Osteoblast (primary cell): ENCODE measurements around the gene TXLNA. TPM values are rescaled to one million over a fixed set of nuclear protein-coding genes. Genes with fewer than 3 reads are reported as not detected.
A peak's percentile ranks its signal among the peaks of the same experiment; 100 is the strongest.

Experiments
- DNase-seq: peaks from one replicate; pipeline ENCODE4 v3.0.0; 2011; ENCODE audit warnings: low spot score, mixed read lengths; ENCODE audit not compliant: insufficient read length; ENCODE audit errors: missing footprints
- H2AFZ ChIP-seq: 2 replicates; pipeline ENCODE4 v1.6.0; 2011; ENCODE audit warnings: mild to moderate bottlenecking, low read length
- H3K27ac ChIP-seq: 2 replicates; pipeline ENCODE4 v1.5.1; 2011; ENCODE audit warnings: mild to moderate bottlenecking, low read depth, low read length, moderate library complexity
- H3K27me3 ChIP-seq: 2 replicates; pipeline ENCODE4 v1.6.0; 2012; ENCODE audit warnings: mild to moderate bottlenecking, control low read depth, inconsistent platforms, low read length, moderate library complexity; ENCODE audit not compliant: insufficient read depth
- H3K36me3 ChIP-seq: 2 replicates; pipeline ENCODE4 v1.5.1; 2011; ENCODE audit warnings: mild to moderate bottlenecking, low read length, control low read depth, moderate library complexity; ENCODE audit not compliant: insufficient read depth
- H3K4me1 ChIP-seq: 2 replicates; pipeline ENCODE4 v1.5.1; 2011; ENCODE audit warnings: mild to moderate bottlenecking, low read length, control low read depth, moderate library complexity; ENCODE audit not compliant: insufficient read depth
- H3K4me2 ChIP-seq: 2 replicates; pipeline ENCODE4 v1.6.0; 2011; ENCODE audit warnings: mild to moderate bottlenecking, low read length; ENCODE audit not compliant: insufficient read depth
- H3K4me3 ChIP-seq: fragments of 200-600 bp; sonication (generic); 3 replicates; pipeline ENCODE4 v1.5.1; 2012; ENCODE audit warnings: mild to moderate bottlenecking, low read length, inconsistent platforms; ENCODE audit not compliant: insufficient read depth
- H3K79me2 ChIP-seq: 2 replicates; pipeline ENCODE4 v1.6.0; 2012; ENCODE audit warnings: mild to moderate bottlenecking, low read length, control low read depth, inconsistent platforms; ENCODE audit not compliant: insufficient read depth
- H3K9me3 ChIP-seq: 2 replicates; pipeline ENCODE4 v1.5.1; 2011; ENCODE audit warnings: low read depth, low read length, control low read depth
- H4K20me1 ChIP-seq: 2 replicates; pipeline ENCODE4 v1.6.0; 2012; ENCODE audit warnings: mild to moderate bottlenecking, low read length, control low read depth; ENCODE audit not compliant: insufficient read depth
- CTCF ChIP-seq: IDR thresholded peaks from 2 replicates; pipeline ENCODE4 v1.5.1; 2011; ENCODE audit warnings: mild to moderate bottlenecking, low read depth, low read length, moderate library complexity; ENCODE audit errors: extremely low read depth
- total RNA-seq: library from RNA; depleted of rRNA; stranded (reverse); fragments of >200 nt; gene quantifications from 2 replicates; pipeline ENCODE4 v1.2.3, GENCODE V29; 2012

Gene TXLNA
- total RNA-seq, 1 donor: 136 TPM

DNA sequence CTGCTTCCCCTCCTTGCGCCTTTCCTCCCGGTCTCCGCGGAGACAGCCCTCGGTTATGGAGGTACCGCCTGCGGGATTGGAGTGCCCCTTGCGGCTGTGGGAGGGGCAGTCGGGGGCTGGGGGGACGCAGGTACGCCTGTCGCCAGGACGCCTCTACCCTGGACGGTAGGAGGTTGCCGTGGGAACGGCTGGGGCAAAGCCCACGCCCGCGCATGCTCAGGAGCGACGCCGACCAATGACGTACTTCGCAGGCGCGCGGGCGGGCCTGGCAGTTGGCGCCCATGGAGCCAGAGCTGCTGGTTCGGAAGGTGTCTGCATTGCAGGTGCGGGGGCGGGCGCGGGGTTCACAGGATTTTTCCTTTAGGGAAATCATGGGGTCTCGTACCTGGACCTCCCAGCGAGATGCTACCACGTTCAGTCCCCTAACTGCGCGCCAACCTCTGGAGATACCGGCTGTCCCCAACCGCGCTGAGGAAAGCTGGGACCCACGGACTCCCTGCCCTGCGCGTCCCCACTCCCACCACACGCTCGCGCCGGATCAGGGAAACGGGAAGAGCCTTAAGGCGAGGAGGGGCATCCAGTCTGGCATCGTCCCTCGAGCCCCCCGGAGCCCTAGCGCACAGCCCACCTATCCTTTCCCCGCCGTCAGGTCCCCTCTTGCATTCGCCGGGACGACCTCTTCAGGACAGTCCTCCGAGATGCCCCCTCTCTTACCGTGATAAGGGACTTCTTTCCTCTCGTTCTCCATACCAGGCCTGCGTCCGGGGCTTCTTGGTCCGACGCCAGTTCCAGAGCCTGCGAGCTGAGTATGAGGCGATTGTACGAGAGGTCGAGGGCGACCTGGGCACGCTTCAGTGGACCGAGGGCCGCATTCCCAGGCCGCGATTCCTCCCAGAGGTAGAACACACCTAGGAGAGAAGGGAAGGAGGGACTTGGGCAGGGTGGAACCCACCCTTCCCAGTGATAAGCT is 26.2 kb downstream of the TXLNA start, which contains the start of gene IQCC:
Gene IQCC (plus strand): TSS at position 271 of the 970 bp plus-strand sequence. CDS start 11 bp downstream, at position 282.
- H3K4me2 ChIP-seq: peak within 1 kb of the TSS; percentile 99
- no peak for TF ChIP-seq CTCF

GRCh38 chr1:32208469-32208868 is 29.0 kb downstream of the TXLNA start:
- no peak overlapping the region for H2AFZ ChIP-seq
- no peak for DNase-seq
- no peak overlapping the region for H3K4me2 ChIP-seq
- H3K79me2 ChIP-seq: peaks cover 8% of the 10 kb centered on the region
- no peaks in the 10 kb centered on the region for H3K9me3 ChIP-seq
- no peaks in the 10 kb centered on the region for H4K20me1 ChIP-seq
- H3K4me3 ChIP-seq: no peak overlapping the region
- peaks cover 3% of the 10 kb centered on the region for H3K36me3 ChIP-seq
- no peak overlapping the region for H3K27ac ChIP-seq
- H3K4me1 ChIP-seq: peaks cover 12% of the 10 kb centered on the region
- TF ChIP-seq CTCF: no peak
- no peaks in the 10 kb centered on the region for H3K27me3 ChIP-seq

More for the DNA sequence above, 26.2 kb downstream of the TXLNA start, which contains the start of gene IQCC:
- Histone ChIP-seq H3K4me1 (peaks cover 23% of the 10 kb centered on the region), H3K9me3 (no peaks in the 10 kb centered on the region), H3K27me3 (no peaks in the 10 kb centered on the region), H3K27ac (peak within 1 kb of the TSS; percentile 89), H3K36me3 (peaks cover 4% of the 10 kb centered on the region), H3K79me2 (peaks cover 8% of the 10 kb centered on the region), H4K20me1 (no peaks in the 10 kb centered on the region), H3K4me3 (peak within 1 kb of the TSS; percentile 92), H2AFZ (peak within 1 kb of the TSS; percentile 86)
- peak; percentile 98 for DNase-seq

- Histone ChIP-seq H3K27me3 (no peaks in the 10 kb centered on the region), H3K27ac (no peak within 1 kb of the TSS), H3K9me3 (no peaks in the 10 kb centered on the region), H2AFZ (no peak within 1 kb of the TSS), H3K4me3 (no peak within 1 kb of the TSS), H3K36me3 (peaks cover under 1% of the 10 kb centered on the region), H3K79me2 (peaks cover 8% of the 10 kb centered on the region), H3K4me1 (peaks cover 12% of the 10 kb centered on the region), H4K20me1 (no peaks in the 10 kb centered on the region), H3K4me2 (no peak within 1 kb of the TSS)
- DNase-seq: peak; percentile 50
- TF ChIP-seq CTCF: no peak
Observed at GRCh38 chr1:32208891-32209328, 29.4 kb downstream of the TXLNA start, which contains the start of gene DCDC2B. Gene DCDC2B, plus strand, starts transcription at chr1:32209089. Its CDS starts 5 bp downstream, at chr1:32209094.
